ENCODE results near the gene CHST9.

DNA sequence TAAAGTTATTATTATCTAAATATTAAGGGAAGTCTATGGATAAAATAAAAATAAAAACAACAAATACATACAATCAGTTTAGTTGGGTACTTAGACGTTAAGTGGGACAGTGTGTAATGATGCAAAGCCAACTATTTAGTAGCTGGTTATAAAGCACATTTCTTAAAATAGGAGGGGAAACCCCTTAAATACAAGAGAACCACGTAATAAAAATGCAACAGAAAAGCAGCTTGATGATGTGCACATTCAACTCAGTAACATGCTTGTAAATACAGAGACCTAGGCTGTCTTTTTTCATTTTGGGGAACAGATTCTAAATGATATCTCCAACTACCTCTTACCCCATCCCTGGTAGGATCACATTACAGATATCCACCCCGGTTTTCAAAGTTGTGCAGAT lies 185.3 kb downstream of the CHST9 start:
- TF ChIP-seq, protein P1, sequence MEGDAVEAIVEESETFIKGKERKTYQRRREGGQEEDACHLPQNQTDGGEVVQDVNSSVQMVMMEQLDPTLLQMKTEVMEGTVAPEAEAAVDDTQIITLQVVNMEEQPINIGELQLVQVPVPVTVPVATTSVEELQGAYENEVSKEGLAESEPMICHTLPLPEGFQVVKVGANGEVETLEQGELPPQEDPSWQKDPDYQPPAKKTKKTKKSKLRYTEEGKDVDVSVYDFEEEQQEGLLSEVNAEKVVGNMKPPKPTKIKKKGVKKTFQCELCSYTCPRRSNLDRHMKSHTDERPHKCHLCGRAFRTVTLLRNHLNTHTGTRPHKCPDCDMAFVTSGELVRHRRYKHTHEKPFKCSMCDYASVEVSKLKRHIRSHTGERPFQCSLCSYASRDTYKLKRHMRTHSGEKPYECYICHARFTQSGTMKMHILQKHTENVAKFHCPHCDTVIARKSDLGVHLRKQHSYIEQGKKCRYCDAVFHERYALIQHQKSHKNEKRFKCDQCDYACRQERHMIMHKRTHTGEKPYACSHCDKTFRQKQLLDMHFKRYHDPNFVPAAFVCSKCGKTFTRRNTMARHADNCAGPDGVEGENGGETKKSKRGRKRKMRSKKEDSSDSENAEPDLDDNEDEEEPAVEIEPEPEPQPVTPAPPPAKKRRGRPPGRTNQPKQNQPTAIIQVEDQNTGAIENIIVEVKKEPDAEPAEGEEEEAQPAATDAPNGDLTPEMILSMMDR (IDR thresholded peaks at IDR 0.05; ENCODE audit: low read depth, low read length, poor library complexity, severe bottlenecking): no peak
- no peak for TF ChIP-seq EZH2phosphoT487 (IDR thresholded peaks at IDR 0.05; ENCODE audit: borderline replicate concordance, low read length)

Data from DOHH2 (cell line).